CD4-positive, alpha-beta memory T cell (primary cell): ENCODE measurements around the gene VWC2. TPM values are rescaled to one million over a fixed set of nuclear protein-coding genes. Genes with fewer than 3 reads are reported as not detected.
A peak's percentile ranks its signal among the peaks of the same experiment; 100 is the strongest.

Experiments used
- CTCF ChIA-PET: fragments of 350-600 bp; sonication (Branson Sonifier 250); formaldehyde crosslinking; loops from one replicate; lab custom pipeline; 2021; ENCODE audit warnings: inconsistent platforms; ENCODE audit not compliant: partially characterized antibody; lab: Charles Lee
- POLR2A ChIA-PET: fragments of 350-600 bp; sonication (Branson Sonifier 250); formaldehyde crosslinking; loops from one replicate; lab custom pipeline; 2021; ENCODE audit not compliant: partially characterized antibody; lab: Charles Lee
- DNase-seq, 5 donors: peaks; one replicate each; pipeline versions ENCODE4 v3.0.0 to v3.0.0-alpha.2; 2020 to 2022; ENCODE audit warnings: mixed read lengths in 1 of 5
- H3K27ac ChIP-seq: one replicate; pipeline ENCODE4 v1.7.0; 2013; ENCODE audit warnings: low read depth, low read length
- H3K27me3 ChIP-seq: 2 replicates; pipeline ENCODE4 v1.7.0; 2013; ENCODE audit warnings: mild to moderate bottlenecking, low read length, moderate library complexity; ENCODE audit not compliant: insufficient read depth
- H3K36me3 ChIP-seq: 2 replicates; pipeline ENCODE4 v1.7.0; 2013; ENCODE audit warnings: mild to moderate bottlenecking, low read length, moderate library complexity; ENCODE audit not compliant: insufficient read depth
- H3K4me1 ChIP-seq: 2 replicates; pipeline ENCODE4 v1.7.0; 2013; ENCODE audit warnings: mild to moderate bottlenecking, low read length, moderate library complexity; ENCODE audit not compliant: insufficient read depth
- H3K4me3 ChIP-seq, 2 donors: one replicate each; pipeline ENCODE4 v1.7.0; 2013; ENCODE audit warnings: low read length in 2 of 2, mild to moderate bottlenecking in 1 of 2
- H3K9me3 ChIP-seq, 2 donors: one replicate each; pipeline ENCODE4 v1.7.0; 2013; ENCODE audit warnings: low read length in 2 of 2, control low read depth in 1 of 2; ENCODE audit not compliant: control insufficient read depth in 1 of 2
- H3K27ac Mint-ChIP-seq, 7 donors: one replicate each; pipeline ENCODE4 v1.8.0; 2020 to 2021; ENCODE audit warnings: mixed read lengths in 7 of 7, mild to moderate bottlenecking in 6 of 7, inconsistent platforms in 3 of 7, moderate library complexity in 3 of 7
- H3K27me3 Mint-ChIP-seq, 2 donors: one replicate each; pipeline ENCODE4 v1.8.0; 2020 to 2021; ENCODE audit warnings: mixed read lengths in 2 of 2
- H3K36me3 Mint-ChIP-seq, 2 donors: one replicate each; pipeline ENCODE4 v1.8.0; 2020 to 2021; ENCODE audit warnings: mixed read lengths in 2 of 2, inconsistent platforms in 1 of 2, mild to moderate bottlenecking in 1 of 2
- H3K4me1 Mint-ChIP-seq, 4 donors: one replicate each; pipeline ENCODE4 v1.8.0; 2020 to 2021; ENCODE audit warnings: mixed read lengths in 4 of 4, mild to moderate bottlenecking in 1 of 4
- H3K4me3 Mint-ChIP-seq, 8 donors: one replicate each; pipeline ENCODE4 v1.8.0; 2020 to 2021; ENCODE audit warnings: mixed read lengths in 8 of 8, mild to moderate bottlenecking in 7 of 8, moderate library complexity in 6 of 8, inconsistent platforms in 3 of 8
- H3K9me3 Mint-ChIP-seq, 8 donors: one replicate each; pipeline ENCODE4 v1.8.0; 2020 to 2021; ENCODE audit warnings: mixed read lengths in 8 of 8, mild to moderate bottlenecking in 5 of 8, inconsistent platforms in 3 of 8, moderate library complexity in 1 of 8
- intact Hi-C: fragments of 100-400 bp; cut with micrococcal nuclease; formaldehyde crosslinking; loops from one replicate; pipeline ENCODE4 v1.15.1; 2023
- polyA plus RNA-seq, 2 donors: library from polyadenylated mRNA; unstranded; fragments of 300-500 nt; fragmentation: Illumina TruSeq; gene quantifications; one replicate each; pipeline ENCODE4 v1.2.3, GENCODE V29; 2021
- total RNA-seq, 2 experiments: library from RNA; stranded (reverse); gene quantifications; one replicate each; pipeline ENCODE4 v1.2.3, GENCODE V29; 2021

The VWC2 gene
- total and polyA plus RNA-seq, 4 experiments from 2014 or later: not detected

DNA sequence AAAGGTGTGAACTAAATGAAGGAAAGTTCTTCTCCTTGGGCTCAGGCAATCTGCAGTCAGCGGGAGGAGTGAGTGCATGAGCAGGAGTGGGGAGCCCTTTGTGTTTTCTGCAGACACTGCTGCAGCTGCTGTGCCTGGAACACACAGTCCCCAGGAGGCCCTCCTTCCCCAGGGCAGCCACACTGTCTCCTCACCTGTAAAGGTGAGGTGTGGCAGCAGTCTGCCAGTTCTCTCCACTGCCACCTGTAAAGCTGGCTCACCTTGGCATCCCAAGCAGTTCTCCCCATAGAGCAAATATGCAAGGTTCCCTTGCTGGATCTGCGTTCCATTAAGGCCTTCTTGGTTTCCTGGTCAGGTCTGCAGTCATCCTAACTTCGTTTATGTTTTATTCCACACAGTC is 5.2 kb upstream of the VWC2 start:
- Mint-ChIP-seq H3K9me3 (peaks cover 0 to 7% (median 1%) of the 10 kb centered on the region in 8 donors), H3K4me3 (no peak overlapping the region), H3K4me1 (peaks cover 6 to 11% (median 6%) of the 10 kb centered on the region in 4 donors), H3K27me3 (peaks cover 15 to 20% of the 10 kb centered on the region in 2 donors), H3K36me3 (peaks cover 0 to 5% of the 10 kb centered on the region in 2 donors), H3K27ac (no peak overlapping the region)
- Histone ChIP-seq H3K9me3 (no peaks in the 10 kb centered on the region), H3K36me3 (no peaks in the 10 kb centered on the region), H3K4me1 (no peaks in the 10 kb centered on the region), H3K4me3 (no peak overlapping the region), H3K27ac (no peak overlapping the region), H3K27me3 (no peaks in the 10 kb centered on the region)
- ChIA-PET CTCF (no interaction called here), POLR2A (no interaction called here)
- intact Hi-C loops: no loop called here
- DNase-seq: no peak

DNA sequence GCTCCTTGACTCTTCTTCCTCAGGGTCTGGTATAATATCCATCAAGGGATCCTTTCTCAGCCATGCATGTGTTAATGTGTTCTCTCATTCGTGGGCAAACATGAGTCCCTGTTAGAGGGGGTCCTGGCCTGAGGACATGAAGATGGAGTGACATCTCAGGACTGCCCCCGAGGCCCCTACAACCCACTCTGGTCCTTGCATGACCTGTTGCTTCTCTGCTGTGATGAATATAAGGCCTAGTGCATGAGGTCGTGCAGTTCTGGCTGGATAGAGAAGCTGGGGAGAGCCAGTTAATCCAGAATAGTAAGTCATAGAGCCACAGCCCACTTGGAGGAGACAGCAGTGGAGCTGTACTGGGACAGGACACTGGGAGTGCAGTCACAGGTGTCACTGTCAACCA is 4.6 kb upstream of the VWC2 start:
- Histone ChIP-seq H3K27me3 (no peaks in the 10 kb centered on the region), H3K36me3 (no peaks in the 10 kb centered on the region), H3K27ac (no peak overlapping the region), H3K4me3 (no peak overlapping the region), H3K9me3 (no peaks in the 10 kb centered on the region), H3K4me1 (no peaks in the 10 kb centered on the region)
- peaks cover 0 to 7% (median 1%) of the 10 kb centered on the region in 8 donors for H3K9me3 Mint-ChIP-seq
- no peak overlapping the region for H3K4me3 Mint-ChIP-seq
- ChIA-PET CTCF (no interaction called here), POLR2A (no interaction called here)
- no peak for DNase-seq
- H3K4me1 Mint-ChIP-seq: peaks cover 6 to 11% (median 6%) of the 10 kb centered on the region in 4 donors
- intact Hi-C loops: no loop called here
- H3K36me3 Mint-ChIP-seq: peaks cover 0 to 5% of the 10 kb centered on the region in 2 donors
- peaks cover 15 to 20% of the 10 kb centered on the region in 2 donors for H3K27me3 Mint-ChIP-seq
- no peak overlapping the region for H3K27ac Mint-ChIP-seq

DNA sequence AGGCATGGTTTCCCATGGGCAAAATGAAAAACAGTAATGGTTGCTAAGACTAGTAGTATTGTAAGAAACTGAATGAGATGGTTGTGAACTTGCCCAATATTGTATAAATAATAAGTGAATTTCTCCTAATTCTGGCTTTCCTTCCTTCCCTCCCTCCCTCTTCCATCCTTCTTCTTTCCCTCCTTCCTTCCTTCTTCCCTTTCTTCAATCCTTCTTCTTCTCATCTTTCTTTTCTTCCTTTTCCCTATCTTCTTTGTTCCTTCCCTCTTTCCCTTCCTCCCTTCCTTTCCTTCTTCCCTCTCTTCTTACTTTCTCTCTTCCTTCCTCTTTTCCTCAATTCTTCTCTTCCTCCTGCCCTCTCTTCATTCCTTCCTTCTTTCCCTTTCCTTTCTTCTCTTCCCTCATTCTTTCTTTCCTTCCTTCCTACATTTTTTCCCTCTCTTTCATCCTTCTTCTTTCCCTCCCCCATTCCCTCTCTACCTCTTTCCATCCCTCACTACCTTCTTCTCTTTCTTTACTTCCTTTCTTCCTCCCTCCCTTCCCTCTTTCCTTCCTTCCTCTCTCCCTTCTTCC is 4.1 kb upstream of the VWC2 start:
- ChIA-PET POLR2A (no interaction called here), CTCF (no interaction called here)
- intact Hi-C loops: no loop called here
- H3K9me3 ChIP-seq: no peaks in the 10 kb centered on the region
- no peak overlapping the region for H3K27ac Mint-ChIP-seq
- H3K4me3 Mint-ChIP-seq: no peak overlapping the region
- no peaks in the 10 kb centered on the region for H3K27me3 ChIP-seq
- H3K36me3 ChIP-seq: no peaks in the 10 kb centered on the region
- H3K9me3 Mint-ChIP-seq: peaks cover 0 to 7% (median 1%) of the 10 kb centered on the region in 8 donors
- H3K4me1 Mint-ChIP-seq: peaks cover 6 to 11% (median 6%) of the 10 kb centered on the region in 4 donors
- peaks cover 15 to 20% of the 10 kb centered on the region in 2 donors for H3K27me3 Mint-ChIP-seq
- no peak overlapping the region for H3K4me3 ChIP-seq
- no peaks in the 10 kb centered on the region for H3K4me1 ChIP-seq
- H3K27ac ChIP-seq: no peak overlapping the region
- H3K36me3 Mint-ChIP-seq: peaks cover 0 to 5% of the 10 kb centered on the region in 2 donors
- no peak for DNase-seq

DNA sequence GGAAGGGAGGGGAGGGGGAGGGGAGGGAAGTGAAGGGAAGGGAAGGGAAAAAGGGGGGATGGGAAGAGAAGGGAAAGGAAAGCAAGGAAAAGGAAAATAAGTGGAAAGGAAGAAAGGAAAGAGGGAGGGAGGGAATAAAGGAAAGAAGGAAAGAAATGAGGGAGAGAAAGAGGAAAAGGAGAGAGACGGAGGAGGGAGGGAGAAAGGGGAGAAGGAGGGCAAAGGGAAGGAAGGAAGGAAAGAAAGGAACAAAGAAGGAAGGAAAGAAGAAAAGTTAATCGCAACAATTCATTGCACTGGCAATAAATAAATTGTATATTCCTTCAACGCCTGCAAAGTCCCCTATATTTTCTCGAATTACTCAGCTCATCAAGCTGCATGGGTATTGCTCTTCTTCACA is 2.6 kb upstream of the VWC2 start:
- Histone ChIP-seq H3K27ac (no peak overlapping the region), H3K4me1 (no peaks in the 10 kb centered on the region), H3K36me3 (no peaks in the 10 kb centered on the region), H3K27me3 (no peaks in the 10 kb centered on the region), H3K9me3 (no peaks in the 10 kb centered on the region), H3K4me3 (no peak overlapping the region)
- CTCF ChIA-PET: no interaction called here
- Mint-ChIP-seq H3K27me3 (peaks cover 18 to 25% of the 10 kb centered on the region in 2 donors), H3K4me3 (no peak overlapping the region), H3K36me3 (peaks cover 0 to 5% of the 10 kb centered on the region in 2 donors), H3K9me3 (peaks cover 0 to 7% (median 1%) of the 10 kb centered on the region in 8 donors), H3K27ac (no peak overlapping the region), H3K4me1 (peaks cover 6 to 14% (median 6%) of the 10 kb centered on the region in 4 donors)
- intact Hi-C loops: no loop called here
- POLR2A ChIA-PET: no interaction called here
- no peak for DNase-seq

DNA sequence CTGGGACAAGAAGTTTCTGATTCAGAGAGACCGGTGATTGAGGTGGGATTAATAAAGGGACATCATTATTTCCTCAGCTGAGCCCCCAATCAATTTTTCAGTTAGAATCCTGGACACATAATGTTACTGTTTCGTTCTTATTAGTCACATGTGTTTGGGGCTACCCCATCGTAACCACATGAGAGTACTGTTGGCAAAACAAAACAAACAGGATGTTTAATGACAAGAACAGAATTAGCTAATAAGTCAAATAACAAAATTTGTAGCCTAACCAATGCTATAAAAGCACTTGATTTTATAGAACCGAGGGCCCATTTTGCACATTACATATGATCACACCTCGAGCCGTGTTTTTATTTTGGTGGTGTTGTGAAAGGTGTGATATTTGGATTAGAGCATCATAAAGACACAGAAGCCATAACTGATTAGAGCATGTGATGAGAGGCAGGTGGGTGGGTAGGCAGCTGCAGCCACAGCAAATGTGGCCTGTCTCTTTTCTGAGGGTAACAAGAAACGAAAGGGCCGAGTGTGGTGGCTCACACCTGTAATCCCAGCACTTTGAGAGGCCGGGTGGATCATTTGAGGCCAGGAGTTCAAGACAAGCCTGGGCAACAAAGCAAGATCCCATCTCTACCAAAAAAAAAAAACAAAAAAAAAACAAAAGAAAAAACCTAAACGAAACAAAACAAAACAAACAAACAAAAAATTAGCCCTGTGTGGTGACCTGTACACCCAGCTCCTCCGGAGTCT is 1.8 kb upstream of the VWC2 start:
- Mint-ChIP-seq H3K36me3 (peaks cover 0 to 5% of the 10 kb centered on the region in 2 donors), H3K9me3 (peaks cover 0 to 7% (median 2%) of the 10 kb centered on the region in 8 donors), H3K4me3 (no peak overlapping the region), H3K27me3 (peaks cover 24 to 30% of the 10 kb centered on the region in 2 donors), H3K27ac (no peak overlapping the region), H3K4me1 (peaks cover 6 to 14% (median 6%) of the 10 kb centered on the region in 4 donors)
- no peak overlapping the region for H3K4me3 ChIP-seq
- intact Hi-C loops: no loop called here
- no peaks in the 10 kb centered on the region for H3K9me3 ChIP-seq
- H3K36me3 ChIP-seq: no peaks in the 10 kb centered on the region
- no peak overlapping the region for H3K27ac ChIP-seq
- ChIA-PET CTCF (no interaction called here), POLR2A (no interaction called here)
- no peaks in the 10 kb centered on the region for H3K27me3 ChIP-seq
- no peak for DNase-seq
- H3K4me1 ChIP-seq: no peaks in the 10 kb centered on the region

DNA sequence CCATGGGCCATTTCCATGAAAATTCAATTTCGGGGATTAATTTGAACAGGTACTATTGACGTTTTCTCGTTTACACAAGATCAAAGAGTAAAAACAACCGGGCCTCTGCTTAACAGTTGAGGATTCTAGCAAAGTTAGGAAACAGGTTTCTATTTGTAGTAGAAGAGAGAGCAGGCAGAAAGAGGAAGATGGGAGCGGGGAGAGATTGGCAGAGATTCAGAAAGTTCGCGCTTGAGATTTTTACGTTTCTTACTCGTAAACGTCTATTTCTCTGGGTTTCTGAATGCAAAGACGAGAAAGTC is 571 bp upstream of the VWC2 start:
- H3K36me3 Mint-ChIP-seq: peaks cover 0 to 5% of the 10 kb centered on the region in 2 donors
- ChIA-PET CTCF (no interaction called here), POLR2A (no interaction called here)
- Histone ChIP-seq H3K36me3 (no peaks in the 10 kb centered on the region), H3K4me1 (no peaks in the 10 kb centered on the region), H3K27me3 (no peaks in the 10 kb centered on the region), H3K9me3 (no peaks in the 10 kb centered on the region), H3K4me3 (no peak overlapping the region), H3K27ac (no peak overlapping the region)
- intact Hi-C loops: no loop called here
- peaks cover 32 to 35% of the 10 kb centered on the region in 2 donors for H3K27me3 Mint-ChIP-seq
- H3K27ac Mint-ChIP-seq: no peak overlapping the region
- H3K4me1 Mint-ChIP-seq: peaks cover 6 to 14% (median 6%) of the 10 kb centered on the region in 4 donors
- no peak for DNase-seq
- H3K4me3 Mint-ChIP-seq: peak overlapping the region in 6 of 8 donors; percentile 26 to 82 (median 46)
- peaks cover 0 to 7% (median 2%) of the 10 kb centered on the region in 8 donors for H3K9me3 Mint-ChIP-seq

DNA sequence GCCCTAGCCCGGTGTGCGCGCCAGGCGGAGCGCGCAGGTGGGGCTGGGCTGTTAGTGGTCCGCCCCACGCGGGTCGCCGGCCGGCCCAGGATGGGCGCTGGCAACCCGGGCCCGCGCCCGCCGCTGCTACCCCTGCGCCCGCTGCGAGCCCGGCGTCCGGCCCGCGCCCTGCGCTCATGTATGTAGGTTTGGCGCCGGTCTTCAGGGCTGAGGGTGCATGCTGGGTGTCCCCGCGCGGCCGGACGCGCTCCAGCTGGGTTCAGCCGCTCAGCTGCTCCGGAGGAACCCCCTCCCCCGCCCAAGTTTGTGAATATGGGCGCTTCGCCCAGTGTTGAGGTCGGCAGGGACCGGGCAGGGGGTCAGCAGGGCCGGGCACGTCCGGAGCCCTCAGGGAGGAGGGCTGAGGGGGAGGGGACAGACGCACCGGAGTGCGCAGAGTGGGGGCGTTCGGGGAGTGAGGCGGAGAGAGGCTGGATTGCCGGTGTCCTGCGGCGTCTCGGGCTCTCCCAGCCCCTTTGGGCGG is 559 bp downstream of the VWC2 start:
- peaks cover 35 to 36% of the 10 kb centered on the region in 2 donors for H3K27me3 Mint-ChIP-seq
- no peak overlapping the region for H3K27ac ChIP-seq
- H3K4me3 Mint-ChIP-seq: no peak overlapping the region
- H3K27me3 ChIP-seq: no peaks in the 10 kb centered on the region
- H3K36me3 ChIP-seq: no peaks in the 10 kb centered on the region
- no peak overlapping the region for H3K4me3 ChIP-seq
- H3K27ac Mint-ChIP-seq: no peak overlapping the region
- intact Hi-C loops: no loop called here
- peaks cover 0 to 7% (median 2%) of the 10 kb centered on the region in 8 donors for H3K9me3 Mint-ChIP-seq
- no peaks in the 10 kb centered on the region for H3K9me3 ChIP-seq
- peaks cover 6 to 14% (median 6%) of the 10 kb centered on the region in 4 donors for H3K4me1 Mint-ChIP-seq
- H3K36me3 Mint-ChIP-seq: peaks cover 0 to 5% of the 10 kb centered on the region in 2 donors
- POLR2A ChIA-PET: no interaction called here
- no peaks in the 10 kb centered on the region for H3K4me1 ChIP-seq
- CTCF ChIA-PET: no interaction called here
- DNase-seq: no peak
